Gastroesophageal sphincter (tissue), 3 donors: ENCODE data around the gene KCNJ12.

ENCODE experiments used
- POLR2A ChIP-seq, 2 donors: fragments of 450-650 bp; IDR thresholded peaks; one replicate each; pipeline ENCODE4 v1.6.1; 2017; ENCODE audit warnings: antibody characterized with exemption in 2 of 2, mild to moderate bottlenecking in 2 of 2, moderate library complexity in 1 of 2
- TF ChIP-seq, protein P1 (sequence below), 4 experiments: fragments of 200-600 bp in 2 of 4; fragments of 450-650 bp in 2 of 4; sonication (generic) in 1 of 4; IDR thresholded peaks; one replicate each; pipeline ENCODE4 v1.5.1; 2017 to 2019; ENCODE audit warnings: antibody characterized with exemption in 4 of 4, mild to moderate bottlenecking in 2 of 4, moderate library complexity in 2 of 4

DNA sequence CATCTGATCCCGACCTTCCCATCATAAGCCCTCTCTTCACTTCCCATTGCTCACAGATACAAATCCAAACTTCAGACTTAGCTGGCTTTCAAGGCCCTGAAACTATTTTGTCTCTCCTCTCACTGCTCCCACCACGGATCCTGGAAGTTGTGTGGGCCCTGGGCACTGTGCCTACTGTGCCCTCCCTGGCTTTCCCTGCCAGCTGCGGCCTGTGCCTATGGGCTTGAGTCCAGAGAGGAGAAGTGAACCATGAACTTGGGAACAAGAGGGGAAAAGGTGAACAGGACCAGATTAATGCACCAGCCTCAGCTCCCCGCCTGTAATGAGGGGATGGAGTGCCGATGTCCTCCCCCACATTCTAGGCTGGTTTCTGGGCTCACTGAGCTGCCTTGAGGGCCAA, 18.9 kb upstream of the KCNJ12 start:
- TF ChIP-seq, protein P1, sequence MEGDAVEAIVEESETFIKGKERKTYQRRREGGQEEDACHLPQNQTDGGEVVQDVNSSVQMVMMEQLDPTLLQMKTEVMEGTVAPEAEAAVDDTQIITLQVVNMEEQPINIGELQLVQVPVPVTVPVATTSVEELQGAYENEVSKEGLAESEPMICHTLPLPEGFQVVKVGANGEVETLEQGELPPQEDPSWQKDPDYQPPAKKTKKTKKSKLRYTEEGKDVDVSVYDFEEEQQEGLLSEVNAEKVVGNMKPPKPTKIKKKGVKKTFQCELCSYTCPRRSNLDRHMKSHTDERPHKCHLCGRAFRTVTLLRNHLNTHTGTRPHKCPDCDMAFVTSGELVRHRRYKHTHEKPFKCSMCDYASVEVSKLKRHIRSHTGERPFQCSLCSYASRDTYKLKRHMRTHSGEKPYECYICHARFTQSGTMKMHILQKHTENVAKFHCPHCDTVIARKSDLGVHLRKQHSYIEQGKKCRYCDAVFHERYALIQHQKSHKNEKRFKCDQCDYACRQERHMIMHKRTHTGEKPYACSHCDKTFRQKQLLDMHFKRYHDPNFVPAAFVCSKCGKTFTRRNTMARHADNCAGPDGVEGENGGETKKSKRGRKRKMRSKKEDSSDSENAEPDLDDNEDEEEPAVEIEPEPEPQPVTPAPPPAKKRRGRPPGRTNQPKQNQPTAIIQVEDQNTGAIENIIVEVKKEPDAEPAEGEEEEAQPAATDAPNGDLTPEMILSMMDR (IDR thresholded peaks at IDR 0.05) = no peak
- TF ChIP-seq POLR2A (IDR thresholded peaks at IDR 0.05) = no peak
